NK-92 (cell line): ENCODE measurements around the gene FNIP2.
"Not testable (repeated sequence)": the region's sequence is repeated elsewhere in the genome, so short reads cannot be mapped to it uniquely, and the experiment has no call there.

Experiments
- DNase-seq: peaks from one replicate; lab custom pipeline; 2025; ENCODE audit not compliant: unreplicated experiment; lab: John Stamatoyannopoulos, UW

Gene FNIP2

GRCh38 chr4:158813113-158813512 lies 44.3 kb downstream of the FNIP2 start:
- no peak for DNase-seq

DNA sequence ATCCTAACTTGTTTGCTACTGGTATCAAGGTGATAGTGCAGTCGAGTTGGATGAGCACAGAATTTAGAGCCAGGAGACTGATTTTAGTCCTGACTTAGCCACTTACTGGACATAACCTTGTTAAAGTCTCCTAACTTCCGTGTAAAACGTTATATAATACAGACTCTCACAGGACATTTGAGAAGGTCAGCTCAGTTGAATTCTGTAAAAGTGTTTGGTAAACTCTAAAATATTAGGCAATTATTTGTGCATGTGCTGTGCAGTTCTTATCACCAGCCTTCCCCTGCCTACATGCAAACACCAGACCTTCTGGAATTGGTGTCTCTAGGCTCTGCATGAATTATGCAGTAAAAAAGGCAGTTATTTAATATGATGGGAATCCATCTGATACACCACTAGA lies 45.4 kb downstream of the FNIP2 start:
- DNase-seq, result no peak

- DNase-seq, result no peak
Measured at GRCh38 chr4:158814636-158815330, 46.0 kb downstream of the FNIP2 start.

DNA sequence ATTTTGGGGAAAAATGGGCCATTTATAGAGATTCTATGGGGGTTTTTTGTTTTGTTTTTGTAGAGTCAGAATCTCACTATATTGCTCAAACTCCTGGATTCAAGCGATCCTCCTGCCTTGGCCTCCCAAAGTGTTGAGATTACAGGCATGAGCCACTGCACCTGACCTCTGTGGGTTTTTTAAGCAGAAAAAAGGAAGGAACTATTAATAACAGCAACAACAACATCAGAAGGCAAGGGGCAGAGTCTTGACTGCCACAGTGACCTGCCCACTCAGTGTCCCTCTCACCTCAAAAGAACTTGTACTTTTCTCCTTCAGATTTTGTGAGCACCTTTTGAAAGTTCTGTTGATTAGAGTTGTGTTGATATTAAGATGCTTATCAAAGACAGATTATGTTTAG lies 48.1 kb downstream of the FNIP2 start:
- DNase-seq, result no peak

DNA sequence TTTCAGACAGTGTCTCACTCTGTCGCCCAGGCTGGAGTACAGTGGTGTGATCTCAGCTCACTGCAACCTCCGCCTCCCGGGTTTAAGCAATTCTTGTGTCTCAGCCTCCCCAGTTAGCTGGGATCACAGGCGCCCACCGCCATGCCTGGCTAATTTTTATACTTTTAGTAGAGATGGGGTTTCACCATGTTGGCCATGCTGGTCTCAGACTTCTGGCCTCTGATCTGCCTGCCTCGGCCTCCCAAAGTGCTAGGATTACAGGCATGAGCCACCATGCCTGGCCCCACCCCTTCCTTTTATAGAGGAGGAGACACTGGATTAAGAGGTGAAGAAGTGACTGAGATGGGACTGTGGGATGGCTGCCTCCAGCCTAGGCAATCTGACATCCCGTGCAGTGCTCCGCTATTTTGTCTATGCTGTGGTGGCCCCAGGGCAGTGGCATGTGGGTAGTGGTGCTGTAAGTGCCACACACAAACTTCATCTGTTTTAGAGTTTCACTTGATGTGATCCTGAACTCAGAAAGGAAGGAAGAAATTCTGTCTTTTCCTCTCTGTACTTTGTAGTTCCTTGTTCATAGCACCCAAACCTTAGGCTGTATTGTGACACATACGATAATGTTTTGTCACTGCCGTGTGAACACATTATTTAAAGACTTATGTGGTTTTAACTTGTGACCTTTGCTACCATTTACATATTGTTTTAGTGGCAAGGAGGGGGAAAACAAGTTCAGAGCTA lies 48.9 kb downstream of the FNIP2 start:
- no peak for DNase-seq

GRCh38 chr4:158818560-158819140 lies 49.8 kb downstream of the FNIP2 start:
- DNase-seq, result no peak

- DNase-seq, result no peak
Measured at GRCh38 chr4:158819942-158820786, 51.3 kb downstream of the FNIP2 start.

GRCh38 chr4:158821228-158821971 lies 52.6 kb downstream of the FNIP2 start:
- no peak for DNase-seq

DNA sequence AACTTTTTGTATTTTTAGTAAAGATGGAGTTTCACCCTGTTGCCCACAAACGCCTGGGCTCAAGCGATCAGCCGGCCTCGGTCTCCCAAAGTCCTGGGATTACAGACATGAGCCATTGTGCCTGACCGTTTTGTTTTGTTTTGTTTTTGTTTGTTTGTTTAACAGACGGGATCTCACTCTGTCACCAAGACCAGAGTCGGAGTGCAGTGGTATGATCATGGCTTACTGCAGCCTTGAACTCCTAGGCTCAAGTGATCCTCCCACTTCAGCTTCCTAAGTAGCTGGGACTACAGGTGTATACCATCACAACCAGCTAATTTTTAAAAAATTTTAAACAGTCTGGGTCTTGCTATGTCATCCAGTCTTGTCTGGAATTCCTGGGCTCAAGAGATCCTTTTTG lies 53.5 kb downstream of the FNIP2 start:
- no peak for DNase-seq

DNA sequence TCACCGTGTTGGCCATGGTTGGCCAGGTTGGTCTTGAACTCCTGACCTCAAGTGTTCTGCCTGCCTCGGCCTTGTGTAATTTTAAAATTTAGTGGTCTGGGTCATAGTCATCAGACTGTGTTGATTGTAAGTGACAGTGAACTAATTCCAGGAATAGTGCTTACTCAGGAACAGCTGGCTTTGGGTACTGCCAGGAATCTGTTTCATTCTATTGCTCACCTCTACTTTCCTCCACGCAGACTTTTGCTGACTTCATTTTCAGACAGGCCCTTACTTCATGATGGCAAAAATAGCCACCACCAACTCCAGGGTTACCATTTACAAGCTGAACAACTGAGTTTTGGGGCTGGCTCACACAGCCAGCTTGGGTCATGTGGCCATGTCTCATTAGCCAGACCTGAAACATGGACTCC lies 54.6 kb downstream of the FNIP2 start:
- no peak for DNase-seq

- DNase-seq, result no peak
Measured at GRCh38 chr4:158824425-158825274, 55.8 kb downstream of the FNIP2 start.

DNA sequence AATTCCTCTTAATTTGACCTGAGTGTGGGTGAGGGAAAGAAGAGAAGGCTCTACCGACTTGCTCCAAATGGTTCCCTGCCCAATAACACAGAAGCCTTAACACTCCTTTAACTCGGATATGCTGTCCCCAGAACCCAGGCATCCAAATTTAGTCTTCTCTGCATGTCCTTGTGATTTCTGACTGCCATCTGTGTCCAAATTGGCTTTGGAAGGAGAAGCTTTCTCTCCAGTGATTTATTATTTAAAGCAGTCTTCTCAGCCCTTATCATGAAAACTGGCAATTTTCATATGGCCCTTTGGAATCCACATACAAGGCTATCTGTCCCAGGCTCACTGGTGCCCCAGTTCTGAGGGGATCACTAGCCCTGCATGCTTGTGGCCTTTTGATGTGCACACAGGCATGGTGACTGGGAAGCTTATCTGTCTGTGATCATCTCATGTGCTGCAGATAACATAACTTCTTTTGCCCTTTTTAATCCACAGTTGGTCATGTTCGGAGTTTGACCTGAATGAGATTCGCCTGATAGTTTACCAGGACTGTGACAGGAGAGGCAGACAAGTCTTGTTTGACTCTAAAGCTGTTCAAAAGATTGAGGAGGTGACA lies 56.7 kb downstream of the FNIP2 start:
- DNase-seq, result no peak

GRCh38 chr4:158826057-158826456 lies 57.2 kb downstream of the FNIP2 start:
- no peak for DNase-seq

- DNase-seq, result no peak
Measured at GRCh38 chr4:158826882-158827281, 58.1 kb downstream of the FNIP2 start.

GRCh38 chr4:158827543-158827981 lies 58.7 kb downstream of the FNIP2 start:
- DNase-seq, result no peak

DNA sequence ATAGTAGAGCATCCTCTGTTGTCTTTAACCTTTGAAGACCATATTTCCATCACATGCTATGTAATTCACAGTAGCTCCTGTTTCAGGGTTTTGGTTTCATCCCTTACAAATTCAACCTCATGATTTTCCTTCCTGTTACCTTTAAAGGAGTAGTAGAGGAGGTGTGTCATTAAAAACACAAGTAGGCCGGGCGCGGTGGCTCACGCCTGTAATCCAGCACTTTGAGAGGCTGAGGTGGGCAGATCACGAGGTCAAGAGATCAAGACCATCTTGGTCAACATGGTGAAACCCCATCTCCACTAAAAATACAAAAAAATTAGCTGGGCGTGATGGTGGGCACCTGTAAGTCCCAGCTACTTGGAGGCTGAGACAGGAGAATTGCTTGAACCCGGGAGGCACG lies 59.3 kb downstream of the FNIP2 start:
- not testable (repeated sequence) for DNase-seq

GRCh38 chr4:158829254-158829653 lies 60.4 kb downstream of the FNIP2 start:
- no peak for DNase-seq

- DNase-seq, result no peak
Measured at GRCh38 chr4:158833602-158834001, 64.8 kb downstream of the FNIP2 start.
